ENCODE data around the gene RGMB.

- TF ChIP-seq CTCF (conservative IDR thresholded peaks at IDR 0.05 in 1 of 2, IDR thresholded peaks at IDR 0.05 in 1 of 2; ENCODE audit: low read depth in 1 of 2, low read length in 2 of 2) (no peak), EZH2 (IDR thresholded peaks at IDR 0.05; ENCODE audit: low read length, missing control alignments) (no peak)
Observed at GRCh38 chr5:98798371-98798770, 24.9 kb downstream of the RGMB start.

Measured in fibroblast of lung (primary cell).